GM12875 (cell line): ENCODE results near the gene MTIF2.
A peak's percentile ranks its signal among the peaks of the same experiment; 100 is the strongest.

Experiments
- H3K4me3 ChIP-seq: one replicate; pipeline ENCODE4 v1.5.1; 2011; ENCODE audit warnings: low read depth, low read length, control low read depth
- CTCF ChIP-seq: IDR thresholded peaks from 2 replicates; pipeline ENCODE4 v1.5.1; 2011; ENCODE audit warnings: low read depth, mild to moderate bottlenecking, control low read depth, inconsistent platforms, low read length, moderate library complexity, borderline replicate concordance; ENCODE audit not compliant: insufficient read depth

The MTIF2 gene

GRCh38 chr2:55236992-55237543, 32.0 kb downstream of the MTIF2 start:
- no peak for TF ChIP-seq CTCF

GRCh38 chr2:55235724-55236538, 33.1 kb downstream of the MTIF2 start:
- no peak for TF ChIP-seq CTCF
- no peak overlapping the region for H3K4me3 ChIP-seq

More at GRCh38 chr2:55236992-55237543, 32.0 kb downstream of the MTIF2 start:
- no peak overlapping the region for H3K4me3 ChIP-seq

GRCh38 chr2:55233658-55233940, 35.4 kb downstream of the MTIF2 start:
- H3K4me3 ChIP-seq, result peak overlapping the region; percentile 80
- no peak for TF ChIP-seq CTCF

- H3K4me3 ChIP-seq, result peak overlapping the region; percentile 80
- TF ChIP-seq CTCF, result no peak
Measured at GRCh38 chr2:55232863-55233657, 36.0 kb downstream of the MTIF2 start.

- TF ChIP-seq CTCF, result no peak
- H3K4me3 ChIP-seq, result peak within 1 kb of the TSS; percentile 80
Measured at GRCh38 chr2:55232084-55232862, 36.8 kb downstream of the MTIF2 start, which contains the start of the genes CLHC1 and RPS27A. TSS of gene CLHC1 (minus strand) at chr2:55232293. CDS start at chr2:55222411, 9,882 bp downstream. TSS of gene RPS27A (plus strand) at chr2:55232688. CDS start at chr2:55232825, 137 bp downstream.

GRCh38 chr2:55231546-55232083, 37.4 kb downstream of the MTIF2 start:
- no peak for TF ChIP-seq CTCF
- H3K4me3 ChIP-seq, result peak overlapping the region; percentile 80
